HG03457 (cell line): ENCODE data around the gene MLYCD.
A peak's percentile ranks its signal among the peaks of the same experiment; 100 is the strongest.

Source experiments
- ATAC-seq: cut with Tn5 transposase; IDR thresholded peaks from one replicate; pipeline ENCODE4 v1.9.1; 2021; ENCODE audit warnings: moderate number of reproducible peaks; ENCODE audit not compliant: unreplicated experiment

The MLYCD gene

DNA sequence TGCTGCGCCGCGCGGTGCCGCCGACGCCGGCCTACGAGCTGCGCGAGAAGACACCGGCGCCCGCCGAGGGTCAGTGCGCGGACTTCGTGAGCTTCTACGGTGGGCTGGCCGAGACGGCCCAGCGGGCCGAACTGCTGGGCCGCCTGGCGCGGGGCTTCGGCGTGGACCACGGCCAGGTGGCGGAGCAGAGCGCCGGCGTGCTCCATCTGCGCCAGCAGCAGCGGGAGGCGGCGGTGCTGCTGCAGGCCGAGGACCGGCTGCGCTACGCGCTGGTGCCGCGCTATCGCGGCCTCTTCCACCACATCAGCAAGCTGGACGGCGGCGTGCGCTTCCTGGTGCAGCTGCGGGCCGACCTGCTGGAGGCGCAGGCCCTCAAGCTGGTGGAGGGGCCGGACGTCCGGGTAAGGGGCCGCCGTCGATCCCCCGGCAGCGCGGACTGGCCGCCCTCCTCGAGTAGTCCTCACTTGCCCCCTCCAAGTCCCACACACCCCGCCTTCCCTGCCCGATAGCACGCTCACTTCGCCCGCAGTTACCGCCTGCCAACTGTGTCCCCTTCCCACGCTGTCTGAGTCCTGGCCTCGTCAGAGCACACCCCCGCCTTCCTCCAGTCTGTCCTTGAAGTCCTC, 470 bp downstream of the MLYCD start:
- ATAC-seq = peak; percentile 46

DNA sequence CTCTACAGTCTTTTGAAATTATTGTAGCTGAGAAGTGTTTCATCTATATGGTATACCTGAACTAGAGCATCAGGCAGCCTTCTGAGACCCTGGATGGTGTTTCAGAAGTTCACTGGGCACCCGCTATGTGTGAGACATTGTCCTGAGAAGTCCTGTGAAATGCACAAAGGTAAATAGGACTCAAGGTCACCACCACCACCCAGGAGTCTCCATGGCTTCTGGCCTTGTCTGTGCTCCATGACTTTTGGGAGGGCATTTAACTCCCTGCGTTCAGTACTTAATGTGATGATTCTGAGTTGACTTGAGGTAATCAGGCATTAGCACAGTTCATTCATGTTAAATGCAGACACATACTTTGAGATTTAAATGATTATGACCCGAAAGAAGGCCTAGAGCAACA, 1.1 kb downstream of the MLYCD start:
- ATAC-seq = no peak

DNA sequence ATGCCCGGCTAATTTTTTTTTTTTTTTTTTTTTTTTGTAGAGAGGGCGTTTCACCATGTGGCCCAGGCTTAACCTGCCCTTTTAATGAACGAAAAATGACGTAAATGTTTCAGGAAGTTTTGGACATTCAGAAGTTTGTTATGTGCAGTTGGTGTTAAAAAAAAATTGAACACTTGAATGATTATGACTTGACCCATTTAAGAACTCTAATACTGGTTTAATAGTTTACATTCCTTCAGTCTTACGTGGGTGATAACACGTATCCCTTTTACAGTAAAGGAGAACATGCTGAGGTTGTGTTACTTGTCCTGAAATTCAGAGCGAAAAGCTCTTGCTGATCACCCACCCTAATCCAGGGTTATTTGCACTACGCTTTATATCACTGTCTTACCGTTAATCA, 1.7 kb downstream of the MLYCD start:
- ATAC-seq = no peak

DNA sequence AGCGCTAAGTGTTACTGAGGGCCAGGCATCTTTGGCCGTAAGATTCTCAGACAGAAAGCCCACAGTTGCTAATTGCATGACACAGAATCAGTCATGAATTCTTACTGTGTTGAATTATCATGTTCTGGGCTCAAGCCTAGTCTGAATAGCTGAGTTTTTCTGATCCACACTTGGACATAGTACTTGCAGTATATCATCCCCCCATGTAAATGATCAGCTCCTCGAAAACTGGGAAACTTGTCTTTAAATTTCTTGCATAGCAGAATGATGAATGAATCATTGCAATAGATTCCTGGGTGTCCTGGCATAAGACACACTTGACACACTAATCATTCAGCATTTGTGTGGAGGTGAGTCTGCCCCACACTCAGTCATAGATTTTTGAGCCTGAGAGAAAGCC, 2.2 kb downstream of the MLYCD start:
- ATAC-seq = no peak

DNA sequence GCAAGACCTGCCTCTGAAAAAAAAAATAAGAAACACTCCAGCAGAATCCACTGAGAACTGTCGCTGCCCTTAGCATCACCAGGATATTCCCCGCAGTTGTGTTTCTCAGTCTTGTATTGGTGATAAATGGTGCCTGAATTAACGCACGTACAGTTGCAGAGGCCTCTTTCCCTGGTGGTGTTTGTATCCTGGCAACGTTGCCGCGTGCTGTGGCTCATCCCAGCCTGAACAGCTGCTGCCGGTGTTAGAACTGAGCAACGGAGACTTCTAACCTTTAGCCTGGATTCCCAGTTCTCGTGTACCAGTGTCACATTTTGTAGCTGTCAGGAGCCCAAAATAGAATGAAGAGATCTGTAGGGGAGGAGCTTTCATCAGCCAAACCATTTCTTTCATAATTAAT, 4.8 kb downstream of the MLYCD start:
- ATAC-seq = no peak

DNA sequence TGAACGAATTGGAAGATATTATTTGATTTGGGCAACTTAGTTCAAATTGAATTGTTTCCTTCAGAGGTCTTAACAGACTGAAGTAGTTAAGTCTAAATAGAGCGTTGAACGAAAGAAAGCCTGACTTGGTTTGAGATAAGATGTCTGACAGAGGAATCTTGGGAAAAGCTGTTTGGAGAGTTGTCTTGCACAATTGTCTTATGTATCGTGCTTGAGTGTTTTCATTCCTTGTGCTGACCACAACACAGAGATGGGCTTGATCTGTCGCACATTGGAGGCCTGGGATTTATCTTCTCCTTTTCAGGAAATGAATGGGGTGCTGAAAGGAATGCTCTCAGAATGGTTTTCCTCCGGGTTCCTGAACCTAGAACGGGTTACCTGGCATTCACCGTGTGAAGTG, 7.8 kb downstream of the MLYCD start:
- ATAC-seq = no peak

DNA sequence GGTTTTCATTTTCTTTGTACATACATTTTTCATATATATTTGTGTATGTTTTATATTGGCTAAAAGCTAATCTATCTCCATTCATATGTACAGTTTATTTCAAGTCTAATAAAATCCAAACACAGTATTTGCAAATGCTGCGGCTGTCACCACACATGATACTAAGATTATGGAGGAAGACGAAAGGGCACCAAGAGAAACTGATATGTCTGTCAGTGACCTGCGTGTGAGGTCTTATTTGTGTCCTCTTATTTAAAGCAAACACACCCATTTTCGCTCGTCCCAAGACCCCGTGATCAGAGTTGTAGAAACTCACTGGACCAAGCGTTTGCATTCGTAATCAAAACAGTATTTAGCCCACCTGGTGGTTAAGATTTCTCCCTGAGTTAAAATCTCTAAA, 8.2 kb downstream of the MLYCD start:
- ATAC-seq = no peak

DNA sequence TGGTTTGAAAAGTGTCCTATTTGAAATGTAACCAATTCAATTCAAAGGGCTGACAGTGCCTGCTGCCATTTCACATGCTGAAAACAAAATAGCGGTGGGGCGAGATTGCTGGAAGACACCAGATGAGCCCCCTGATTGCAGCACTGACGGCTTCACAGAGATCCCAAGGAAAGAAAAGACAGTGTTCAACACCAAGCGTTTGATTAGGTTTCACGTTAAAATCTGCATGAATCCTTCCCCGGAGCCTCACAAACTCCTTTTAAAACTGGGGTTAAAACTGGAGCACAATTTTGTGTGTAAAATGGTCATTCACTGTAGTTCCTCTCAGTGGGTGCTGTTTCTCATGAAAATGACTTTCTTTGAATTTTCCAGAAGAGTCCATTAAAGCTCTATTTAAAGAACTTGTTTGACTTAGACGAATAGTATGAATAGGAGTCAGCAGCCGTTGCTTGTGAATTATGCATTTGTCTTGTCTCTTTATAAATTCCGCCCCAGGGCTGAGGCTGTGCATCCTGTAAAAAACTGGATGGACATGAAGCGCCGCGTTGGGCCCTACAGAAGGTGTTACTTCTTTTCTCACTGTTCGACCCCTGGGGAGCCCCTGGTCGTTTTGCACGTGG, 8.8 kb downstream of the MLYCD start:
- ATAC-seq = no peak

DNA sequence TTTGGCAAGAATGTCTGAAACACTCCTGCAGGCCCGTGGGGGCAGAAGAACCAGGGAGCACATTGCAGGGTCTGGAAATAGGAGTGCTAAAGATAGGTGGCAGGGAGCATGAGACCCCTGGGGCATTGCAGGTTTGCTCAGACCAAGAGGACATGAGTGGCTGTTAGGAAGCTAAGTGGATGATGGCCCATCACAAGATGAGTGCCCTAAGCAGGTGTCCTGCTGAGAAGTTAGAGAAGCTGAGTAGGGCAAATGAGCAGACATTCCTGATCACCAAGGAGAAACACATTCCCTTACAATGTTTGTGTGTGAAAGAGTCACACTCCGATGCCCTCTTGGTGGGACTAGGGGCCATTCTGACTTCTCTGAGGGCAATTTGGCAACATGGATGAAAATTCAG, 9.9 kb downstream of the MLYCD start:
- no peak for ATAC-seq

DNA sequence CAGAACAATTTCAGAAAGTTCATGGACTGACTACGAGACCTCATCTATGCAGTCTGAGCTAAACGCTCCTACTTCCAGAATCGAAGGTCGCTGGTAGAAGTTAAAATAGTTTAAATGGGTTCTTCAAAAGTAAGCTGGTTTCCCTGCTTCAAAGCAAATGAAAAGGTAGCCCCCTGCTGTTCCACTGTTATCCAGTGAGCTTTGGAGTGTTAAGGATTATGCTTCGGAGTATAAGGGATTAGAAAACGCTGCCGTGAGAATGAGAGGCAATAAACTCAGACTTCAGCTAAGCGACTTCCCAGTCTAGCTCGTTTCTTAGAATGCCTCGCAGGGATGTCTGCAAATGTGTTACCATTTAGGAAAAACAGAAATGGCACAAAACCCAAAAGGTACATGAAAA, 12.4 kb downstream of the MLYCD start:
- no peak for ATAC-seq

DNA sequence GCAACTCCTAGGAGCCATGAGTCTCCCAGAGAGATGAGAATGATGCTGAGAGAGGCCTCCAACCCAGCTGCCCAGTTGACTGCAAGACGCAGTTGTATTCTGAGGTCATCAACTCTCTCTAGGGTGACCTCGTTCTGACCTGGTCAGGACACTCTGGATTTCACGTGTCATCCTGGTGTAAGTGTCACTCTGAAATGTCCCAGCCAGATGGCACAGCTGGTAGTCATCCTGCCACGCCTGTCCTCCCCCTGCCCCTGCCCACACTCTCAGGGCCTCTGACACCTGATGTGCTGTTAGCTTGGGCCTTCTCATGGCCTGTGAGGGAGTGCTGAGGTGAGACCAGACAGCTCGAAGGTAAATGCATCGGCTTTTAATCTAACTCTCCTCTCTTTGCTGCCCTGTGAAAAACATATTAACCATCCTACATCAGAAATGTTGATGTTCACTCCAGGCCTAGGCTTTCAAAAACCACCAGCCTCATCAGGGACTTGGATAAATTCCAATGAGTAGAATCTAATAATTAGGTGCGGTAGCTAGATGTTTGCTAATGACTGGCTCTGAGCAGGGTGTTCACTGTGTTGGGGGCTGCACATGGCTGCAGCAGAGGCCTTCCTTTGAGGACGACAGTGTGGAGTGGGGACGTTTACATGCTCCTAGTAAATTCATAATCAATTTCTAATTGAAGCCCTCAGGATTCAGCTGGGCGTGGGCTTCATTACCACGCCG, 13.8 kb downstream of the MLYCD start:
- ATAC-seq = no peak

DNA sequence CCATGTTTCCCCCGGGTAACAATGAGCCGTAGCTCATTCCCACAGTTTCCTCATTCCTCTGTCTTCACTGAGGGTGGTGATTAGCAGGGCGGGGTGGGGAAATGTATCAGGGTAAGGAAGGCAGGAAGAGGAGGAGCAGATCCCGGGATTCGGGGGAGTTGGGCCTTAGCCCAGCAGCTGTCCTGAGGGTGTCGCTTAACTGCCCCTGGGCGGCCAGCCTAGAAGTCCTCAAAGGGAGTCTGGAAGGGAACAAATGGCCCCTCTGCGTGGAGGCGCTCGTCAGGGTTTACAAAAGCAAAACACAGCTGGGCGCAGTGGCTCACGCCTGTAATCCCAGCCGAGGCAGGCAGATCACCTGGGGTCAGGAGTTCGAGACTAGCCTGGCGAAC, 14.3 kb downstream of the MLYCD start:
- ATAC-seq = no peak

DNA sequence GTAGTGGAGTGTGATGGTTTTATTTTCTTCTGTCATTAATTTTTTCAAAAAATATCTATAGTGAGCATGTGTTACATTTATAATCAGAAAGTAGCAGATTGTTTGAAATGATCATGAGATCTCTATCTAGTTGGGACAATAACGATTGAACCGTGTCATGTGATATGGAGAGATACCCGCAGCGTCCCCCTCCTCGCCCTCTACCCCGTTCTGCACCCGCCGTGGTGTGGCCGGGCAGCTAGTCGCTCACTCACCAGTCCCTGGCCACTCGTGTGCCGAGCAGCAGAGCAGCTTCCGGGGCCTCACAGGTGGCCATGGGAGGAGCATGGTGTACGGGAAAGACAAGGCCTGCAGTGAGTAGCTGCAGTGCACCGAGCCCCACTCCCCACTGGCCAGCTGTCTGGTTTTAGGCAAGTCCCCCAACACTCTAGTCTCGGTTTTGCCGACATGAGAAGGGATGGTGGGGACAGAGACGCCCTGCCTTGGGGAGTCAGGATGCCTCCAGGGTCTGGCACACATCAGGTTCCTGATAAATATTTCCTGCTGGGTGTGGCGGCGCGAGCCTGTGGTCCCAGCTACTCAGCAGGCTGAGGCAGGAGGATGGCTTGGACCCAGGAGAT, 15.3 kb downstream of the MLYCD start:
- no peak for ATAC-seq

DNA sequence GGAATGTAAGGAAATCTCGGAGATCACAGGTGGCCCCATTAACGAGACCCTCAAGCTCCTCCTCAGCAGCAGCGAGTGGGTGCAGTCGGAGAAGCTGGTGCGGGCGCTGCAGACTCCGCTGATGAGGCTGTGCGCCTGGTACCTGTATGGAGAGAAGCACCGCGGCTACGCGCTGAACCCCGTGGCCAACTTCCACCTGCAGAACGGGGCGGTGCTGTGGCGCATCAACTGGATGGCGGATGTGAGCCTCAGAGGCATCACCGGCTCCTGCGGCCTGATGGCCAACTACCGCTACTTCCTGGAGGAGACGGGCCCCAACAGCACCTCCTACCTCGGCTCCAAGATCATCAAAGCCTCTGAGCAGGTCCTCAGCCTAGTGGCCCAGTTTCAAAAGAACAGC, 16.2 kb downstream of the MLYCD start:
- ATAC-seq = no peak

DNA sequence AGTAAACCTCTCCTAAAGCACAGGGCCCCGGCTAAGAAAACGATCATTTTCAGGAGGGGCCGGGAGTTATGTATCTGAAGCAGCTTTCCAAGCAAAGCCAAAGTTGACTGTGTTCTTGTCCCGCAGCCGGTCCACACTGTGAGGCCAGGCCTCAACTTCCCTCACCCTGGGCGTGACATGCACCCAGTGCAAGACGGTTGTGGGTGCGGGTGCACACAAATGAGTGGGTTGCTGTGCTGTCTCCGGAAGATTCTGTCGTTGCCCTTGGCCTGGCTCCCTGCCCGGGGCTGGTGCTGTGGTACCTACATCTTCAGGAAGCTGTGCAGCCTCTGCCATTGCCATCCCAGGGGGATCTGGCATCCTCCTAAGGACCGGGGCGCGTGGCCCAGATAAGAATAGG, 16.6 kb downstream of the MLYCD start:
- ATAC-seq = no peak

DNA sequence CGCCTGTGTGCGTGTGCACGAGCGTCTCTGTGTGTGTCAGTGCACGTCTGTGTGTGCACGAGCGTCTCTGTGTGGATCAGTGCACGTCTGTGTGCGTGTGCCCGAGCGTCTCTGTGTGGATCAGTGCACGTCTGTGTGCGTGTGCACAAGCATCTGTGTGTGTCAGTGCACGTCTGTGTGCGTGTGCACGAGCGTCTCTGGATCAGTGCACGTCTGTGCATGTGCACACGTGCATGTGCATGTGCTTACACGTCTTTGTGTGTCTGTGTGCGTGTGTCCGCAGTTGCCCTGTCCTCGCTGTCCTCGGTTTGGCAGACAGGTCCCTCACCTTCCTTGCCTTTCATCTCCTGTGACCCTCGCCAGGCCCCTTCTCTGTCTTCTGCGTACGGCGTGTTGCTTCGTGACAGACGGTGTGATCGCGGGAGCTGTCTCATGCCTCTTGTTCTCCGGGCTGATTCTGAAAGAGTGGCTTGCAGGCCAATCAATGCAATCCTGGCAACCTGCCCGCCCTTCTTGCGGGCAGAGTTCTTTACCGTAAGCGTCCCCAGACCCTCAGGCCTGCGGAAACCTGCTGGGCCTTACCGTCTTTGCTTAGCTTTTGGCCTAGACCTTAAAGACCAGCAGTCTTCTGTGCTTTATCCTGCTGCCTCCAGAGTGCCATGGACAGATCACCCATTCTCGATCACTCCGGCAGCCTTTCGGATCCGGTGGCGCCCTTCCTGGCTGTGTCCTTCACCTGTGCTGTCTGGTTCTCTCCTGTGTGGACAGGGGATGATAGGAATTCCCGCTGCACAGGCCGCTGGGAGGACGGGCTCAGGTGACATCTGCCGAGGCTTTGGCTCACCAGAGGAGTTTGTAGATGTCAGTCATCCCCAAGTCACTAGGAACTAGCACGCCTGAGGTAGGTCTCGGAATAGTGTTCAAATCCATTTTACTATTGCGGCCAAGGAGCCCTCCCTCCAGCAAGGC, 18.5 kb downstream of the MLYCD start:
- ATAC-seq = no peak

DNA sequence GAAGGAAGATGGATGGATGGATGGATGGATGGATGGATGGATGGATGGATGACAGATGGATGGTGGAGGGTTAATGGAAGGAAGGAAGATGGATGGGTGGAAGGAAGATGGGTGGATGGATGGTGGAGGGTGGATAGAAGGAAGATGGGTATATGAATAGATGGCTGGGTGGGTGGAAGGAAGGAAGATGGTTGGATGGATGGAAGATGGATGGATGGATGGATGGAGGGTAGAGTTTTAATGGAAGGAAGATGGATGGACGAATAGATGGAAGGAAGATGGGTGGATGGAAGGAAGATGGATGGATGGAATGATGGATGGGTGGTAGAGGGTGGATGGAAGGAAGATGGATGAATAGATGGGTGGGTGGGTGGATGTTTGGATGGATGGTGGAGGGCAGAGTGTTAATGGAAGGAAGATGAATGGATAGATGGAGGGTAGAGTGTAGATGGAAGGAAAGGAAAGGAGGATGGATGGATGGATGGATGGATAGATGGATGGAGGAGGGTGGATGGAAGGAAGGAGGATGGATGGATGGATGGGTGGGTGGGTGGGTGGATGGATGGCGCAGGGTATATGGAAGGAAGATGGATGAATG, 22.1 kb downstream of the MLYCD start:
- ATAC-seq = no peak

DNA sequence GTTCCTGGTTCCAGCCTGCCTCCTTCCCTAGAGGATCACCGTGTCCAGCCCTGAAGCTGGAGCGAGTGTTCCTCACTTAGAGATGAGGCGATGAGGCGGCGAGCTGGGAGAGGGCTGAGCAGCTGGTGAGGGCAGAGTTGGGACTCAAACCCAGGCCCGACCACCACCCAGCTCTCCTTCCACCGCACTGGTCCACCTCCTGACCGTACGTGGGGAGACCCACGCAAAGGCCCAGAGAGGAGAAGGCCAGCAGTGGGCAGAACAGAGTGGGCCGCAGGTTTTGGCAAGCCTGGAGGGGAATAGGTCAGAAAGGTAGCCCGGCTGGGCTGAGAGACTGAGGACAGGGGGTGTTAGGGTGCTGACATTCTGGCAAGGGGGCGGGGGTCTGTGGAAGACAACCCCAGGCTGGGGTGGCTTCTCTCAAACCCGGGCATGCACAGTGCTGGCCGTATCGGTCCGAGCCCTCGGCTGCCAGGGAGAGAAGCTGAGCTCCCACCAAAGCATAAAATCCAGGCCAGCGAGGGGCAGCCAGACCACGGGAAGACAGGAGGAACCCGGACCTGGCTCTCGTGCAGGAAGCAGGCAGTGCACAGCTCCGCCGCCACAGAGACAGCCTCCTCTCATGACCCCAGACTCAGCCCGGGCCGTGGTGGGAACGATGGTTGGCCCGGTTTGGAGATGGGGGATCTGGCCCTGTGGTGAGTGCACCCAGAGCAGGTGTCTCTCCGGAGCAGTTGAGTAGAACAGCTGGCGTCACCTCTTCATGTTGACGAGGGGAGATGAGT, 24.9 kb downstream of the MLYCD start:
- ATAC-seq = no peak

DNA sequence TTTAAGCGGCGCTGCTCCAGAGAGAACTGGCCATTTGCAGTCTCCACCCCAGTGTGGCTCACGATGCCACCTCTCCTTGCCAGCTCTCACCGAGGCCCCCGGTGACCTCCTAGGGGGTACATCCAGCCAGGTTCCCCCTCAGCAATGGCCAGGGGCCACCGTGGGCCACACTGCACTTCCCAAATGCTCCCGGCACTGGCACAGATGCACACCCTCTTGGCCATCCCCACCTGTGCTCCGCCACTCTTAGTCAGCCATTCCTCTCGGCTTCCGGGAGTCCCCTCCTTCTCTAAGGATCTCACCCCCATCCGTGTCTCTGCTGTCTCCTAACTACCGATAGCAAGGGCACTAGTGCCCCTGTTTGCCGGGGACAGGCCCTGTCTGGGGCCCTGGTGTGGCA, 25.8 kb downstream of the MLYCD start:
- no peak for ATAC-seq
